Measurements from ENCODE around the gene DPAGT1.
"Not testable (repeated sequence)": the region's sequence is repeated elsewhere in the genome, so short reads cannot be mapped to it uniquely, and the experiment has no call there.

The DPAGT1 gene

DNA sequence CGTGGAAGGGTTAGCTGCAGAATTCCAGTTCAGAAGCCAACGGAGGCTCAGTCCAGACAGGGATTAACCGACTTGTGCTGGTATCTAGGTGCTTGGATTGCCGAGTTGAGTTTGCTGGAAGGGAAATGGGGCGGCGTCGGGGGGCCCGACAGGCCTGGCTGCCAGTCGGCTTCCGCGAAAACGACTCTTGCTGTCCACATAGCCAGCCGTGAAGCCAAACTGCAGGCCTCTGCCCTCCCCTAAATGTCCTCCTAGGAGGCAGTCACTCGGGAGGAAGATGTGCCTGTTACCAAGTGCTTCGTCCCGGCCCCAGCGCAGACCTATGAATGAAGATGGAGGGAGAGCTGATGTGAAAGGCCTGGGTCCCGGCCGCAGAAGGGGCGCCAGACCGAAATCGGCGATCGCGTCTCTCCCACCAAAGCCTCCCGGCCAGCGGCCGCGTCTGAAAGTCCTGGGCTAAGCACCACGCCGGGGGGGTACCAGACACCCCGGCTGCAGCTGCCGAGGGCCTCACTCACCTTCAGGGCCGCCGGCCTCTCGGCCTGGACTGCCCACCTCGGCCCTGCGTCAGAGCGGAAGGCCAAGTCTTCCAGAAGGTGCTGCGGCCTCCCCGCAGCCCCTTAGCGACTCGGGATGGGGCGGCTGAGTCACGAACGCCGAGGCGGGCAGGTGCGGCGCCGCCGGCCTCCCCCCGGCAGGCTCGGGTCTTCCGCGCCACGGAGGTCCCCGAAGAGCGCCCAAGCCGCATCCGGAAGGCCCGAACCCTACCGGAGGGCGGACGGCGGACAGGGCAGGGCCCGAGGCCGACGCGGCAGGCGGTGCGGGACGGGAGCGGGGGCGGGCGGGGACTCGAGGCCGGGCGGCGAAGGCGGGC, 7.5 kb downstream of the DPAGT1 start:
- DNase-seq: peak; percentile 14

DNA sequence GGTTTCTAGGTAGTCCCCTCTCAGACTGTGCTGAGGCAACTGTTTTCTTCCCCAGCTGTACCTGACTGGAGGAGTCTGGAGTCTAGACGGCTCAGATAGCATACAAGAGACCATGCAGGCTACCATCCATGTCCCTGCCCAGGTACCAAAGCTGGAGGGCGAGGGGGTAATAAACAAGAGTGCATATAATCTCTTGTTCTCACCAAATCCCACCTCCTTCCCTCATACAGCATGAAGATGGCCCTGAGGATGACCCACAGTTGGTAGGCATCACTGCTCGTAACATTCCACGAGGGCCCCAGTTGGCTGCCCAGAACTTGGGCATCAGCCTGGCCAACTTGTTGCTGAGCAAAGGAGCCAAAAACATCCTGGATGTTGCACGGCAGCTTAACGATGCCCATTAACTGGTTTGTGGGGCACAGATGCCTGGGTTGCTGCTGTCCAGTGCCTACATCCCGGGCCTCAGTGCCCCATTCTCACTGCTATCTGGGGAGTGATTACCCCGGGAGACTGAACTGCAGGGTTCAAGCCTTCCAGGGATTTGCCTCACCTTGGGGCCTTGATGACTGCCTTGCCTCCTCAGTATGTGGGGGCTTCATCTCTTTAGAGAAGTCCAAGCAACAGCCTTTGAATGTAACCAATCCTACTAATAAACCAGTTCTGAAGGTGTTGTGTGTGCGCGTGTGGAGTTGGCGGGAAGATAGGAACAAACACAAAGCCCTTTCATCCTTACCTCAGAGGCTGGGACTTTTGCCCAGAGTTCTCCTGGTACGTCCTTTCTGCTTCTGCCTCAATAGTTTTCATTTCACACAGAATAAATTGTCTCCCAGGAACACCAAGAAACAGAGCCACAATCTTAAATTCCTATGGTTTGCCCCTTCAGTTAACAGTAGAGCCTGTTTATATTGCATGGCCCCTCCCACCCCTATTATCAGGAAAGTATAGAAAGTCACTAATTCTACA, 8.5 kb downstream of the DPAGT1 start:
- no peak for DNase-seq

DNA sequence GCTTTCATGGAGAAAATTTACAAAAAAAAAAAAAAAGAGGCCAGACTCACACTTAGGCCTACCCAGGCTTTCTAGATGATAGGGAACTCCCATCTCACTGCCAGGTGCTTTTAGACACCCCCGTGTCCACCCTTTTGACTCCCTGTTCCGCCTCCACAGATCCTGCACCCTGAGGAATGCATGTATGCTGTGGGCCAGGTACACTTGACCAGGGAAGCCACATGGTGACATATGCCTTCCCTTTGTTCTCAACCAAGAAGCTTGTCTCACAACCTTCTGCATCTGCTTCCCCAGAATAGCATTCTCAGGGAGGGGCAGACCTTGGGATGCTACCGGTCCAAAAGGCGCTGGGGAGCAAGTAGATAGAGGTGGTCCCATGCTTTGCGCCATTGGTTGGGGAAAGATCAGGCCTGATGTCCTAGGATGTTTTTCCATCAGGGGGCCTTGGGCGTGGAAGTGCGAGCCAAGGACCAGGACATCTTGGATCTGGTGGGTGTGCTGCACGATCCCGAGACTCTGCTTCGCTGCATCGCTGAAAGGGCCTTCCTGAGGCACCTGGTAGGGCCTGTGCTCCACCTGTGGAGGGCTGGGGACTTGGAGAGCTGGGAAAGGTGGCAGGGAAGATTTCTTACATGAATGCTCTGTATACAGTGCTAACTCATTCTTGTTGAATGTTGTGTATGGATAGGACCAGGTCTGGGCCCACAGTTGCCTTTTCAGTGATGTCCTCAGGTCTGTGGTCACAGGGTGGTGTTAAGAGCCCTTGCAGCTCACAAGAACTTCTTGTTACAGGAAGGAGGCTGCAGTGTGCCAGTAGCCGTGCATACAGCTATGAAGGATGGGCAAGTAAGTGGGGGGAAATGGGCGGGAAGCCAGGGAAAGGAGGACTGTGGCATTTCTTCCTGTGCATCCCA, 9.4 kb downstream of the DPAGT1 start:
- DNase-seq: no peak

DNA sequence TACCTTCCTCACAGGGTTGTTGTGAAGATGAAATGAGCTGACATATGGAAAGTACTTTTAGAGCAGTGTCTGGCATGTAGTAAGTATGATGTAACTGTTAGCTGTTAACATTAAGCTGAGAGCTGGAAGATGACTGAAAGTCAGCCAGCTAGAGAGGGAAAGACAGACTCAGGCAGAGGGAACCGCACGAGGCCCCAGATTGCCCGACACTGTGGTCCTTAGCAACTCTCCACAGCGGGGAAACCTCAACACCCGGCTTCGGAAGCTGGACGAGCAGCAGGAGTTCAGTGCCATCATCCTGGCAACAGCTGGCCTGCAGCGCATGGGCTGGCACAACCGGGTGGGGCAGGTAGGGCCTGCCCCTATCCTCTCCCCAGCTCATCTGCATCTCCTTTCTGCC, 10.5 kb downstream of the DPAGT1 start:
- DNase-seq: no peak

DNA sequence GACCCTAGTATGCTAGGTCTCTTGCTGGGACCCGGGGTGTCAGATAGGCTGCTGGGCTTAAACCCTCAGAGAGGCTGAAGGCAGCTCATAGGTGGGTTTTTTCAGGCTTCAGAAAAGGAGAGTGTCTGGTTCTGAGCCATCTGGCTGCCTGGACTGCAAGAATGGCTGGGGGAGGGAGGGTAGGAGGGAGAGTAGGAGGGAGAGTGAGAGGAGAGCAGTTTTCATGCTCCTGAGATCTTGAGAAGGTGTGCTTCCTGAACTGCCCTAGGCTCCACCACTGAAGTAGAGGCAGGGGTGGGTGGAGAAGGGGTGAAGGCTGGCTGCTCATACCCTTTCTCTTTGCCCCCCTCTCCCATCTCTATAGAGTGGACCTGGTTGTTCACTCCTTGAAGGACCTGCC, 12.3 kb downstream of the DPAGT1 start:
- DNase-seq: no peak

DNA sequence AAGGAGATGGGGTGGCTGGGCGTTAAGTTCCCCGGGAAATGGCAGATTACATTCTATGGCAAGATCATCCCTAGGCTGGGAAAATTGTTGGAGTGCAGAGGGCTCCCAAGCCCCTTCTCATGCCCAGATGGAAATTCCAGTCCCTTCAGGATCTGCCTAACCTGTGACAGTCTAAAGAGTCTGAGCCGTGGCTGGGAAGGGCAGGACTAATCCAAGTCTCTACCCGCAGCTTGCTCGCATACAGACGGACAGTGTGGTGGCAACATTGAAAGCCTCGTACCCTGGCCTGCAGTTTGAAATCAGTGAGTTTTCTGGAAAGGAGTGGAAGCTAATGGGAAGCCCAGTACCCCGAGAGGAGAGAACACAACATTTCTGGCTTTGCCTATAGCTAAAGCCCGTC, 13.2 kb downstream of the DPAGT1 start:
- no peak for DNase-seq

DNA sequence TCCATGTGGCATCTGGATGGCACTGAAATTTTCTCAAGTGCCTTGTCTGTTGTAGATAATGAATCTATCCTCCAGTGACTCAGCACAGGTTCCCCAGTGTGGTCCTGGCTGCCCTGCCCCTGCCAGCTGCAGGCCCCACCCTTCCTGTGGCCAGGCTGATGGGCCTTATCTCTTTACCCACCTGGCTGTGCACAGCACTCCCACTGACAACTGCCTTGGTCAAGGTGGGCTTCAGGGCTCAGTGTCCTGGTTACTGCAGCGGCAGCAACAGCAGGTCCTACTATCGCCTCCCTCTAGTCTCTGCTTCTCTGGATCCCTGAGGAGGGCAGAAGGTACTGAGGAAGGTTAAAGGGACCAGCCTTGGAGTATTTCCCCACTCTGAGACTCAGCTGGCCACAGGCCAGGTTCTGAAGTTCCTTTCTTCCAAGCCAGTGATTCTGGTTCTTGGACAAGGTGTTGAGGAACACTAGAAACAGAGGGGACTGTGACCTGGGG, 13.9 kb downstream of the DPAGT1 start:
- DNase-seq: no peak

DNA sequence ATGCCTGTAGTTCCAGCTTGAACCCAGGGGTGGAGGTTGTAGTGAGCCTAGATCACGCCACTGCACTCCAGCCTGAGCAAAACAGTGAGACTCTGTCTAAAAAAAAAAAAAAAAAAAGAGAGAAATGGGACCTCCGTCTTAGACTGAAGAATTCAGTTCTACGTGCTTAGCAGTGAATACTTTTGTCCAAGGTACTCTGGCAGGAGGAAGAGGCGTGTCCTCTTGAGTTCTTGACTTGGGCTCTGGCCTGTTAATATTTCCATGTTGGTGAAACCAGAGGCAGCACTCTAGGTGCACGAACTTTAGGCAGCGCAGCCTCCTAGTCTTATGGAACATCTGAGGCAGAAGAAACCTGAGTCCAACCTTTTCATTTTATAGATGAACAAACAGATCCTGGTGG, 14.5 kb downstream of the DPAGT1 start:
- no peak for DNase-seq

DNA sequence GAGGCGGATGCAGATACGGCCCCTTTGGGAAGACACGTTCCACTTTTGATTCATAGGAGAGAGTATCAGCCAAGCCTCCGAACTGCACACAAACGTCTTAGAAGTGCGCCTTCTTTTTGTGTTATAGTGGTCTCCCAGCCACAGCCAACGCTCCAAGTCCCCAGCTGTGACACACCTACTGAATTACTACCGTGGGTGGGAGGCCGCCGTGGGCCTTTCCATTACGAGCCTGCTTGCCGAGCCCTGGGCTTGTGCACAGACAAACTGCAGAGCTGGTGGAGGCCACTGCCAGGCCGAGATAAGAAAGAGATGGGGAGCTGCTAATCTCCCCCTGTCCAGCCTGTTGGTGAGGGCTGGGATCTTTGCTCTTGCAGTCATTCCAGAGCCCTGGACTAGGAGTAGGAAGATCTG, 16.2 kb downstream of the DPAGT1 start:
- DNase-seq: no peak

DNA sequence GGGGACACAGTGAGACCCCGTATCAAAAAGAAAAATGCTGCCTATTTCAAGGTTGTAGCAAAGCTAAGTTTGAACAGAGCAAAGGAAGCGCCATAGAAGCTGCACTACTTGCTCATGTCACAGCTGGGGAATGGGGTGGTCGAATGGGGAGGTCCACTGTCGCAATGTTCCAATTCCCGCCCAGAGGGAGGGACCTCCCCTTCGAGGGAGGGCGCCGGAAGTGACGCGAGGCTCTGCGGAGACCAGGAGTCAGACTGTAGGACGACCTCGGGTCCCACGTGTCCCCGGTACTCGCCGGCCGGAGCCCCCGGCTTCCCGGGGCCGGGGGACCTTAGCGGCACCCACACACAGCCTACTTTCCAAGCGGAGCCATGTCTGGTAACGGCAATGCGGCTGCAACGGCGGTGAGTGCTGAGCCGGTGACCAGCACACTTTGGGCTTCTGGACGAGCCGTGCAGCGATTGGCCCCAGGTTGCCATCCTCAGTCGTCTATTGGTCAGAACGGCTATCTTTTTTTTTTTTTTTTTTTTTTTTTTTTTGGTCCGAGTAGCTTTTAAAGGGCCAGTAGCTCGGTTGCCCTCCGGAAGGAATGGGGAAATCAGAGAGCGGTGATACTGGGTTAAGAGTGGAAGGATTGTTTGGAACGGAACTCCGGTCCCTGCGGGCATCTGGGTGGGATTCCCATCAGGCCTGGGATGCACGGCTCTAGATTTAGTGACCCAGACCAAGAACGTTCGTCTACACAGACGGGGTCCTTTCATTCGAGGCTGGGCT, 16.8 kb downstream of the DPAGT1 start, which contains the start of gene HMBS:
Gene HMBS, plus strand, starts transcription at position 219 of the 774 bp plus-strand sequence. Its CDS starts 153 bp downstream, at position 372.
- DNase-seq: peak; percentile 92

DNA sequence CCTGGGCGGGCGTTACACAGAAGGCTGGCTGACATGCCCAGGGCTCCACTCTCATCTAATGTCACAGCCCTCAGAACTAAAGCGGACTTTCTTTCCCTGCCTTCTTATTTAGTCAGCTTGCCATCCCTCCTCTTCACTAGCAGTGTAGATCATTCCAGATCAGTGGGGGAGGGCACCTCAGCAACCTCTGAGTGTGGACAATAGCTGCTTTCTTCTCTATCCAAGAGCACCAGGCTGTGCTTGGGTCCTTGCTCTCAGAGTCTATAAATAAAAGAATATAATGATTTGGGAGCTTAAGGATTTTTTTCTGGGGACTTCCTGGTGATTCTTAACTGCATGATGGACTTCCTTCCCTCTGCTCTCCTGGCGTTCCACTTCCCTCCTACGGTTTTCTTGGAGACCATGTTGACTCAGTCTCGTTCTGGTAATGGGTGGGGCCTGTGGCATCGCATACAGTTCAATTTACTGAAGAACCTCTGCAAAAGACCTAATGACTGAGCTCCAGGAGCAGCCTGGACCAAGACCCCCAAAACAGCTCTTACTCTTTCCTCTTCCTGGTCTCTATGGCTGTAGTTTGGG, 19.9 kb downstream of the DPAGT1 start:
- no peak for DNase-seq

DNA sequence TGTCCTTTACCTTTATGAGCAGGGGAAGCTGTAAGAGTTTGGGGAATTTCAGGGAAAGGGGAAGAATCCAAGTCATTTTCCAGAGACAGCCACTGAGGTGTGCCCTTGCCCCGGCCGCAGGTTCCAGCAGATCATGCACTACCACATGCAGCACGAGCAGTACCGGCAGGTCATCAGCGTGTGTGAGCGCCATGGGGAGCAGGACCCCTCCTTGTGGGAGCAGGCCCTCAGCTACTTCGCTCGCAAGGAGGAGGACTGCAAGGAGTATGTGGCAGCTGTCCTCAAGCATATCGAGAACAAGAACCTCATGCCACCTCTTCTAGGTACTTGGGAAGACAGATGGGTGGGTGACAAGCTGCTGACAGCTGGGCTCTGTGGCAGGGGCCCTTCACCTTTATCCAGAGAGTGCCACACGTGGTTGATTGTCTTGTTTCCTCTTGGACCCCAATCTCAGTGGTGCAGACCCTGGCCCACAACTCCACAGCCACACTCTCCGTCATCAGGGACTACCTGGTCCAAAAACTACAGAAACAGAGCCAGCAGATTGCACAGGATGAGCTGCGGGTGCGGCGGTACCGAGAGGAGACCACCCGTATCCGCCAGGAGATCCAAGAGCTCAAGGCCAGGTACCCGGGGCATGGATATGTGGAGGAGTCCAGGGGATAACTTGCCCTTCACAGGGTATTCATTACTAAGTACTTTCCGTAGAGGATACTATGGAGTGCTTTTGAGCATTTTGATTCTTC, 22.8 kb downstream of the DPAGT1 start:
- DNase-seq: no peak

DNA sequence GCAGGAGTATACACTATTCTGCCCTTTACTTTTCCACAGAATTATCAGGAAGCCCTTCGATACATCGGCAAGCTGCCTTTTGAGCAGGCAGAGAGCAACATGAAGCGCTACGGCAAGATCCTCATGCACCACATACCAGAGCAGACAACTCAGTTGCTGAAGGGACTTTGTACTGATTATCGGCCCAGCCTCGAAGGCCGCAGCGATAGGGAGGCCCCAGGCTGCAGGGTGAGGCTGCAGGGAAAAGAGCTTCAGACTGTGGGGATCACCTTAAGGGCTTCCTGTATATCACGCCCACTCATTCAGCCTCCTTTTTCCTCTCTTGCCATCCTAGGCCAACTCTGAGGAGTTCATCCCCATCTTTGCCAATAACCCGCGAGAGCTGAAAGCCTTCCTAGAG, 23.8 kb downstream of the DPAGT1 start:
- no peak for DNase-seq

DNA sequence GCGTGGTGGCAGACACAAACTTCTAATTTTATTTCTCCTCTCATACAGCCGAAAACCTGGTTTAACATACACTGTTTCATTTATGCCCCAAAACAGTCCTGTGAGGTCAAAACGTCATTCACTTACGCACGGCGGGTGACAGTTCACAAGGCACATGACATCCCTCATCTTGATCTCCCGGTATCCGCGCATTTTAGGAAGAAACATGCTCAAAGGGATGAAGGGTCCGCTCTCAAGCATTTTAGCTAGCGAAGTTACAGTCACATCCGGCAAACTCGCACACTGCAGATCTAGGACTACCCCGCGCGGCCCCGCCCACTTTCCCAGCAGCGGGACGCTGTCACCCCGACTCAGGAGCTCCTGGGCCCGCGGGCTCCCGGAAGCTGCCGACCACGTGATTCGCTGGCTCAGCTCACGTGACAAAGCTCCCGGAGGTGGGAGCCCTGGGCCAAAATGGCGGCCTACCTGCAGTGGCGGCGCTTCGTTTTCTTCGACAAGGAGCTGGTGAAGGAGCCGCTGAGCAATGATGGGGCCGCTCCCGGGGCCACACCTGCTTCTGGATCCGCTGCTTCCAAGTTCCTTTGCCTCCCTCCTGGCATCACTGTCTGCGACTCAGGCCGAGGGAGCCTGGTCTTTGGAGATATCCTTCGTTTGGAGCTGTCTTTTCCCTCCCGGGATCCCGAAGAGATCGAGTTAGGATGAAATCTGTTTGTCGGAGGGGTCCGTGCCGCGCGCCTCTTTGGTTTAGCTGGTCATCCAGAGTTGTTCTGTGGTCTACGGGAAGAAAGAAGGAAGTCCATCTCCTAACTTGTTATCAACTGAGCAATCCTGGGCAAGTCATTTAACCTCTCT, 34.1 kb downstream of the DPAGT1 start, which contains the start of gene VPS11:
Gene VPS11, plus strand, starts transcription at position 448 of the 852 bp plus-strand sequence. Its CDS starts 6 bp downstream, at position 454.
- DNase-seq: peak; percentile 93

DNA sequence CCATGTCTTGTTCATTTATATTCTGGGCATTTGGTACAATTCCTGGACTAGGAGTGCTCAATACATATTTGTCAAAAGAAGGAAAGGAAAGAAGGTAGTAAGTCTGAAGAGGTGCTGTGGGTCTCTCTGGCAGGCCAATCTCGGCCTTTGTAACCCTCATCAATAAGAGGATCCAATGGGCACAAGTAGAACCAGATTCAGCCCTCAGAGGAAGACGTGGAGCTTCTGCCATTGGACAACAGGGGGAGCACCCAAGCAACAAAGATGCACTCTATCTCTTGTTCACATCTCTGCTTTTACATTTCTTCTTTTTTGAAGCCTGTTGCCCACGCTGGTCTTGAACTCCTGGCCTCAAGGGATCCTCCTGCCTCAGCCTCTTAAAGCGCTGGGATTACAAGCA, 36.3 kb downstream of the DPAGT1 start:
- peak; percentile 22 for DNase-seq

DNA sequence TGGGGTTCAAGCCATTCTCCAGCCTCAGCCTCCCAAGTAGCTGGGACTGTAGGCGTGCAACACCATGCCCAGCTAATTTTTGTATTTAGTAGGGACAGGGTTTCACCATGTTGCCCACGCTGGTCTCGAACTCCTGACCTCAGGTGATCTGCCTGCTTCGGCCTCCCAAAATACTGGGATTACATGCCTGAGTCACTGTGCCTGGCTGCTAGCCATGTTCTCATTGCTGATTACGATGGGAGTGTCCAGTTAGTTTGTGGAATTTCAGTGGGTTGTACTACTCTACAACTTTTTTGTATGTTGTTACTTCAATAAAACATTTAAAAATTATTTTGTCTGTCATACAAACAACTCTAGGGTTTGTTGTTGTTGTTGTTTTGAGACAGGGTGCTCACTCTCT, 38.9 kb downstream of the DPAGT1 start:
- no peak for DNase-seq

DNA sequence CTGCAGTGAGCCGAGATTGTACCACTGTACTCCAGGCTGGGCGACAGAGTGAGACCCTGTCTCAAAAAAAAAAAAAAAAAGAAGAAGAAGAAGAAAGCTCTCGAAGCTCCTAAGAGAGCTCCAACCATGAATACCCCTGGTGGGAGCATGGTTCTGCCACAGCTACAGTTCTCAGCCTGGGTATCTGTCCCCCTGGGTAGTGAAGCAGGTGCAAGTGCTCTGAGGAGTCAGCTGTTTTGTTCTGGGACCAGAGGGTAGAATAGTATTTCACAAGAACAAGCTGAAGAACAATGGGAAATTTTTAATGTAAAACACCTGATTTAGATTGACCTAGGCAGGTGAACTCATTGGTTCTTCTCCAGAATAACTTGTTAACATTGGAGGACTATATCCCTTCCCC, 40.4 kb downstream of the DPAGT1 start:
- no peak for DNase-seq

DNA sequence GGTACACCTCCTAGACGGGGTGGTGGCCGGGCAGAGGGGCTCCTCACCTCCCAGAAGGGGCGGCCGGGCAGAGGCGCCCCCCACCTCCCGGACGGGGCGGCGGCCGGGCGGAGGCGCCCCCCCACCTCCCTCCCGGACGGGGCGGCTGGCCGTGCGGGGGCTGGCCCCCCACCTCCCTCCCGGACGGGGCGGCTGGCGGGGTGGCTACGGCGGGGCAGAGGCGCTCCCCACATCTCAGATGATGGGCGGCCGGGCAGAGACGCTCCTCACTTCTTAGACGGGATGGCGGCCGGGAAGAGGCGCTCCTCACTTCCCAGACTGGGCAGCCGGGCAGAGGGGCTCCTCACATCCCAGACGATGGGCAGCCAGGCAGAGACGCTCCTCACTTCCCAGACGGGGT, 42.5 kb downstream of the DPAGT1 start:
- not testable (repeated sequence) for DNase-seq
